HepG2 (cell line): ENCODE data around the gene RHOT1. TPM values are rescaled to one million over a fixed set of nuclear protein-coding genes. Genes with fewer than 3 reads are reported as not detected.

Experiments used
- ATAC-seq: fragments of 200-7000 bp; cut with Tn5 transposase; 3 replicates; pipeline ENCODE4 v1.9.1; 2020; ENCODE audit warnings: mild to moderate bottlenecking, moderate library complexity
- BruUV-seq: library from RNA; stranded (reverse); fragments of 400-500 nt; replicated peaks from 2 replicates; lab custom pipeline; 2021; lab: Mats Ljungman, UMichigan
- CTCF ChIA-PET: fragments of 300-600 bp; formaldehyde crosslinking; extraction: SDS; loops from one replicate; lab custom pipeline; 2021; ENCODE audit warnings: low total read pairs, inconsistent platforms, low intra/inter-chr PET ratio; lab: Yijun Ruan, JAX
- POLR2A ChIA-PET: fragments of 350-600 bp; sonication (Branson Sonifier 250); formaldehyde crosslinking; loops from one replicate; lab custom pipeline; 2020; ENCODE audit warnings: antibody characterized with exemption, inconsistent platforms; lab: Yijun Ruan, JAX
- DNase-seq: peaks from one replicate; pipeline ENCODE4 v3.0.0-alpha.2; 2015; ENCODE audit warnings: low spot score
- FAIRE-seq: peaks from 3 replicates; lab custom pipeline; 2011; peaks lifted over from hg19 to GRCh38; lab: Jason Lieb, UNC
- H2AFZ ChIP-seq: one replicate; pipeline ENCODE4 v1.6.1; 2011; ENCODE audit warnings: low read length, inconsistent platforms
- H3K27ac ChIP-seq: fragments of 300-600 bp; 3 replicates; pipeline ENCODE4 v1.8.0; 2011; ENCODE audit warnings: mixed run types, mild to moderate bottlenecking, mixed read lengths, low read length, inconsistent platforms; ENCODE audit not compliant: insufficient read depth; ENCODE audit errors: extremely low read length
- H3K27me3 ChIP-seq, 2 experiments: fragments of 200-600 bp in 1 of 2; 2 replicates in 1 of 2; 3 replicates in 1 of 2; pipeline versions ENCODE4 v1.6.0 to v1.8.0; 2011; ENCODE audit warnings: low read length in 2 of 2, mild to moderate bottlenecking in 2 of 2, moderate library complexity in 2 of 2, inconsistent platforms in 1 of 2; ENCODE audit not compliant: insufficient read depth in 2 of 2, control insufficient read depth in 1 of 2
- H3K36me3 ChIP-seq, 2 experiments: fragments of 200-600 bp in 1 of 2; replicated peaks in 1 of 2; 2 replicates in 1 of 2; 3 replicates in 1 of 2; pipeline versions ENCODE4 v1.5.1 to v1.8.0; 2011; ENCODE audit warnings: low read length in 2 of 2, inconsistent platforms in 1 of 2; ENCODE audit not compliant: insufficient read depth in 2 of 2, control insufficient read depth in 1 of 2
- H3K4me1 ChIP-seq: 2 replicates; pipeline ENCODE4 v1.5.1; 2012; ENCODE audit warnings: low read length, inconsistent platforms; ENCODE audit not compliant: insufficient read depth
- H3K4me2 ChIP-seq: 2 replicates; pipeline ENCODE4 v1.6.0; 2011; ENCODE audit warnings: low read depth, low read length, inconsistent platforms
- H3K4me3 ChIP-seq, 3 experiments: fragments of 200-600 bp in 1 of 3; sonication (generic), shearing (Covaris generic) in 1 of 3; replicated peaks in 1 of 3; 2 replicates each; pipeline ENCODE4 v1.5.1; 2011 to 2016; ENCODE audit warnings: low read length in 3 of 3, inconsistent platforms in 2 of 3, low read depth in 2 of 3, mild to moderate bottlenecking in 2 of 3, control low read depth in 1 of 3, mixed read lengths in 1 of 3; ENCODE audit not compliant: insufficient read depth in 1 of 3
- H3K79me2 ChIP-seq: one replicate; pipeline ENCODE4 v1.6.1; 2011; ENCODE audit warnings: low read length, inconsistent platforms; ENCODE audit not compliant: insufficient read depth
- H3K9ac ChIP-seq: 2 replicates; pipeline ENCODE4 v1.6.0; 2011; ENCODE audit warnings: mild to moderate bottlenecking, low read depth, low read length, inconsistent platforms; ENCODE audit not compliant: insufficient read depth
- H3K9me3 ChIP-seq: 2 replicates; pipeline ENCODE4 v1.5.1; 2012; ENCODE audit warnings: mild to moderate bottlenecking, low read length
- H4K20me1 ChIP-seq: 2 replicates; pipeline ENCODE4 v1.6.0; 2011; ENCODE audit warnings: inconsistent platforms, mild to moderate bottlenecking, low read length, moderate library complexity; ENCODE audit not compliant: insufficient read depth
- CREB1 ChIP-seq, 2 experiments: fragments of 450-650 bp in 1 of 2; IDR thresholded peaks; 2 replicates each; pipeline ENCODE4 v1.6.1; 2016 to 2017; ENCODE audit warnings: control low read depth in 1 of 2, mild to moderate bottlenecking in 1 of 2, missing compliant biosample characterization in 1 of 2, missing genetic modification characterization in 1 of 2
- CTCF ChIP-seq: sonication (generic); formaldehyde crosslinking; IDR thresholded peaks from 2 replicates; pipeline ENCODE4 v1.5.0; 2020; ENCODE audit warnings: mild to moderate bottlenecking, missing genetic modification reagents, moderate library complexity
- KMT2B ChIP-seq: IDR thresholded peaks from 2 replicates; pipeline ENCODE4 v1.6.1; 2016; ENCODE audit warnings: missing genetic modification reagents, missing compliant biosample characterization
- PAF1 ChIP-seq: IDR thresholded peaks from 2 replicates; pipeline ENCODE4 v1.6.1; 2016; ENCODE audit warnings: missing genetic modification reagents, missing compliant biosample characterization
- STAG1 ChIP-seq: sonication (generic); formaldehyde crosslinking; IDR thresholded peaks from 2 replicates; pipeline ENCODE4 v1.4.0; 2020; ENCODE audit warnings: missing genetic modification reagents
- ZBTB39 ChIP-seq: sonication (generic); formaldehyde crosslinking; IDR thresholded peaks from 2 replicates; pipeline ENCODE4 v1.5.0; 2020; ENCODE audit warnings: missing genetic modification reagents
- ZNF343 ChIP-seq: sonication (generic); formaldehyde crosslinking; IDR thresholded peaks from 2 replicates; pipeline ENCODE4 v1.4.0; 2020; ENCODE audit warnings: mild to moderate bottlenecking, missing genetic modification reagents
- ZNF687 ChIP-seq: sonication (generic); formaldehyde crosslinking; IDR thresholded peaks from 2 replicates; pipeline ENCODE4 v1.5.1; 2020; ENCODE audit warnings: mild to moderate bottlenecking, missing genetic modification reagents, moderate library complexity
- ZSCAN29 ChIP-seq: sonication (generic); formaldehyde crosslinking; conservative IDR thresholded peaks from 2 replicates; pipeline ENCODE4 v1.4.0; 2020; ENCODE audit warnings: mild to moderate bottlenecking, missing genetic modification reagents
- WGBS: methylation state at CpG from one replicate; pipeline ENCODE4 v1.1.6; 2017; ENCODE audit warnings: low lambda C conversion rate; 5-methylcytosine and 5-hydroxymethylcytosine counted together
- in situ Hi-C: cut with HindIII; loops from 2 replicates; pipeline ENCODE4 v1.10.0; 2017; ENCODE audit warnings: low pct_unique_long_range_greater_than_20kb; ENCODE audit not compliant: extremely low pct_ligation_motif_present
- intact Hi-C: fragments of 100-400 bp; cut with micrococcal nuclease; formaldehyde crosslinking; loops from one replicate; pipeline ENCODE4 v1.10.0; 2022; ENCODE audit not compliant: unreplicated experiment
- polyA plus RNA-seq, 8 experiments: library from polyadenylated mRNA; depleted of rRNA in 3 of 8; stranded (reverse) in 7 of 8; unstranded in 1 of 8; fragments of >200 nt; fragmentation: Illumina TruSeq in 4 of 8; extraction: Trizol in 4 of 8; gene quantifications; 2 replicates each; pipeline versions ENCODE4 v1.2.1 to v1.2.3, GENCODE V29; 2011 to 2016; ENCODE audit warnings: low read depth in 4 of 8, missing spikeins in 1 of 8, mixed read lengths in 1 of 8; ENCODE audit not compliant: insufficient read depth in 1 of 8
- total RNA-seq, 5 experiments: library from RNA; depleted of rRNA; stranded (reverse); fragments of >200 nt; fragmentation: Illumina TruSeq; extraction: Trizol; gene quantifications; 2 replicates each; pipeline ENCODE4 v1.2.3, GENCODE V29; 2016; ENCODE audit warnings: low read depth in 1 of 5

Gene RHOT1
- total and polyA plus RNA-seq, 2 of the 13 experiments (the other 11 are each of a cell fraction or from before 2014, with no cell fraction given) = 25.6 to 41.5 TPM

GRCh38 chr17:32111141-32111771 lies 31.0 kb upstream of the RHOT1 start:
- ChIA-PET CTCF (no interaction called here), POLR2A (no interaction called here)
- WGBS = 10% methylated on average over 10 of the region's 18 CpGs
- Histone ChIP-seq H3K4me1 (peaks cover 13% of the 10 kb centered on the region), H4K20me1 (no peaks in the 10 kb centered on the region), H3K4me2 (peak overlapping the region; percentile 38), H3K27me3 (peaks cover 2 to 12% of the 10 kb centered on the region in 2 experiments; a peak in 2 of 5 replicates)
- no TSS peak for BruUV-seq
- in situ Hi-C loops = no loop called here
- TF ChIP-seq ZBTB39 (CRISPR knock-in tag) (no peak), KMT2B (CRISPR knock-in tag) (no peak), ZSCAN29 (CRISPR knock-in tag) (no peak), PAF1 (CRISPR knock-in tag) (no peak), ZNF343 (CRISPR knock-in tag) (no peak), ZNF687 (CRISPR knock-in tag) (peak; percentile 19; the same call in 1 of the 2 replicates), STAG1 (CRISPR knock-in tag) (peak; percentile 15; the same call in 1 of the 2 replicates), CTCF (CRISPR knock-in tag) (peak; percentile 54), CREB1 (IDR thresholded peaks at IDR 0.05) (peak; percentile 13; the same call in 1 of the 2 replicates), CREB1 (CRISPR knock-in tag; IDR thresholded peaks at IDR 0.05) (no peak)
- TF ChIP-seq, all 625 proteins: peak for 4
- no peak overlapping the region for H3K27ac ChIP-seq
- FAIRE-seq (peak; percentile 12), DNase-seq (peak; percentile 52), ATAC-seq (peak; percentile 86)
- 0 out of 6 replicates have a peak overlapping the region, but pooled peaks of 1 of the 3 experiments have one; percentile 15 for H3K4me3 ChIP-seq
- no peak overlapping the region for H2AFZ ChIP-seq
- H3K9me3 ChIP-seq = no peaks in the 10 kb centered on the region
- H3K79me2 ChIP-seq = no peaks in the 10 kb centered on the region
- intact Hi-C loops = no loop called here
- no peak overlapping the region for H3K9ac ChIP-seq
- H3K36me3 ChIP-seq = no peaks in the 10 kb centered on the region
